Activated naive CD8-positive, alpha-beta T cell treated with anti-CD3 and anti-CD28 coated beads, Interleukin-2, amount 50 U/mL, for 24 hours (primary cell): Measurements from ENCODE around the gene PDE4D.

Source experiments
- ATAC-seq: fragments of 150-1000 bp; cut with Tn5 transposase; one replicate; pipeline ENCODE4 v1.10.0; 2021
- DNase-seq: peaks from one replicate; pipeline ENCODE4 v3.0.0; 2021
- H3K27ac Mint-ChIP-seq: one replicate; pipeline ENCODE4 v1.8.0; 2021; ENCODE audit warnings: mild to moderate bottlenecking, mixed read lengths
- H3K27me3 Mint-ChIP-seq: one replicate; pipeline ENCODE4 v1.8.0; 2021; ENCODE audit warnings: mixed read lengths
- H3K36me3 Mint-ChIP-seq: one replicate; pipeline ENCODE4 v1.8.0; 2021; ENCODE audit warnings: low read depth, mixed read lengths
- H3K4me1 Mint-ChIP-seq: one replicate; pipeline ENCODE4 v1.8.0; 2021; ENCODE audit warnings: mixed read lengths
- H3K4me3 Mint-ChIP-seq: one replicate; pipeline ENCODE4 v1.8.0; 2021; ENCODE audit warnings: mild to moderate bottlenecking, moderate library complexity, mixed read lengths
- H3K9me3 Mint-ChIP-seq: one replicate; pipeline ENCODE4 v1.8.0; 2021; ENCODE audit warnings: mixed read lengths

Gene PDE4D

GRCh38 chr5:59863777-59864176 is 29.7 kb downstream of the PDE4D start:
- Mint-ChIP-seq H3K9me3 (no peaks in the 10 kb centered on the region), H3K36me3 (no peaks in the 10 kb centered on the region), H3K4me3 (no peak overlapping the region), H3K27ac (no peak overlapping the region), H3K27me3 (no peaks in the 10 kb centered on the region), H3K4me1 (no peaks in the 10 kb centered on the region)
- ATAC-seq (no peak), DNase-seq (no peak)

GRCh38 chr5:59856358-59856757 is 37.2 kb downstream of the PDE4D start:
- no peak for DNase-seq
- no peak overlapping the region for H3K27ac Mint-ChIP-seq
- no peaks in the 10 kb centered on the region for H3K27me3 Mint-ChIP-seq
- no peaks in the 10 kb centered on the region for H3K36me3 Mint-ChIP-seq
- H3K4me3 Mint-ChIP-seq: no peak overlapping the region
- H3K9me3 Mint-ChIP-seq: no peaks in the 10 kb centered on the region
- ATAC-seq: no peak
- no peaks in the 10 kb centered on the region for H3K4me1 Mint-ChIP-seq

- Mint-ChIP-seq H3K27me3 (no peaks in the 10 kb centered on the region), H3K36me3 (no peaks in the 10 kb centered on the region), H3K27ac (no peak overlapping the region), H3K4me3 (no peak overlapping the region), H3K4me1 (no peaks in the 10 kb centered on the region), H3K9me3 (no peaks in the 10 kb centered on the region)
- DNase-seq (no peak), ATAC-seq (no peak)
Measured at GRCh38 chr5:59850766-59851165, 42.8 kb downstream of the PDE4D start.

GRCh38 chr5:59847586-59847985 is 45.9 kb downstream of the PDE4D start:
- Mint-ChIP-seq H3K36me3 (no peaks in the 10 kb centered on the region), H3K4me1 (no peaks in the 10 kb centered on the region), H3K4me3 (no peak overlapping the region), H3K9me3 (no peaks in the 10 kb centered on the region), H3K27ac (no peak overlapping the region), H3K27me3 (no peaks in the 10 kb centered on the region)
- DNase-seq (no peak), ATAC-seq (no peak)

- ATAC-seq (no peak), DNase-seq (no peak)
- no peaks in the 10 kb centered on the region for H3K9me3 Mint-ChIP-seq
- H3K4me3 Mint-ChIP-seq: no peak overlapping the region
- H3K36me3 Mint-ChIP-seq: no peaks in the 10 kb centered on the region
- no peaks in the 10 kb centered on the region for H3K4me1 Mint-ChIP-seq
- H3K27ac Mint-ChIP-seq: no peak overlapping the region
- peaks cover 7% of the 10 kb centered on the region for H3K27me3 Mint-ChIP-seq
Measured at GRCh38 chr5:59845730-59846129, 47.8 kb downstream of the PDE4D start.

- ATAC-seq: no peak
- Mint-ChIP-seq H3K36me3 (no peaks in the 10 kb centered on the region), H3K4me3 (no peak overlapping the region), H3K27ac (no peak overlapping the region), H3K9me3 (no peaks in the 10 kb centered on the region), H3K27me3 (peaks cover 7% of the 10 kb centered on the region), H3K4me1 (no peaks in the 10 kb centered on the region)
- no peak for DNase-seq
Measured at GRCh38 chr5:59843511-59844213, 49.9 kb downstream of the PDE4D start.

- Mint-ChIP-seq H3K27ac (no peak overlapping the region), H3K4me1 (no peaks in the 10 kb centered on the region), H3K36me3 (no peaks in the 10 kb centered on the region), H3K4me3 (no peak overlapping the region), H3K9me3 (no peaks in the 10 kb centered on the region), H3K27me3 (peaks cover 7% of the 10 kb centered on the region)
- ATAC-seq (no peak), DNase-seq (no peak)
Measured at GRCh38 chr5:59842999-59843398, 50.5 kb downstream of the PDE4D start.

- Mint-ChIP-seq H3K27me3 (peaks cover 7% of the 10 kb centered on the region), H3K9me3 (no peaks in the 10 kb centered on the region), H3K36me3 (no peaks in the 10 kb centered on the region), H3K4me1 (no peaks in the 10 kb centered on the region), H3K4me3 (no peak overlapping the region), H3K27ac (no peak overlapping the region)
- no peak for ATAC-seq
- no peak for DNase-seq
Measured at GRCh38 chr5:59840200-59840601, 53.3 kb downstream of the PDE4D start.

- Mint-ChIP-seq H3K4me1 (no peaks in the 10 kb centered on the region), H3K27ac (no peak overlapping the region), H3K9me3 (no peaks in the 10 kb centered on the region), H3K36me3 (no peaks in the 10 kb centered on the region), H3K27me3 (peaks cover 7% of the 10 kb centered on the region), H3K4me3 (no peak overlapping the region)
- DNase-seq: no peak
- no peak for ATAC-seq
Measured at GRCh38 chr5:59838989-59839388, 54.5 kb downstream of the PDE4D start.

- H3K36me3 Mint-ChIP-seq: no peaks in the 10 kb centered on the region
- no peak overlapping the region for H3K4me3 Mint-ChIP-seq
- H3K4me1 Mint-ChIP-seq: no peaks in the 10 kb centered on the region
- peaks cover 7% of the 10 kb centered on the region for H3K27me3 Mint-ChIP-seq
- H3K9me3 Mint-ChIP-seq: no peaks in the 10 kb centered on the region
- DNase-seq (no peak), ATAC-seq (no peak)
- H3K27ac Mint-ChIP-seq: no peak overlapping the region
Measured at GRCh38 chr5:59838067-59838466, 55.5 kb downstream of the PDE4D start.

GRCh38 chr5:59837071-59837470 is 56.5 kb downstream of the PDE4D start:
- Mint-ChIP-seq H3K4me1 (no peaks in the 10 kb centered on the region), H3K36me3 (no peaks in the 10 kb centered on the region), H3K4me3 (no peak overlapping the region), H3K9me3 (no peaks in the 10 kb centered on the region), H3K27me3 (peaks cover 10% of the 10 kb centered on the region), H3K27ac (no peak overlapping the region)
- no peak for ATAC-seq
- DNase-seq: no peak

GRCh38 chr5:59835800-59836199 is 57.7 kb downstream of the PDE4D start:
- DNase-seq (no peak), ATAC-seq (no peak)
- H3K4me1 Mint-ChIP-seq: no peaks in the 10 kb centered on the region
- H3K36me3 Mint-ChIP-seq: no peaks in the 10 kb centered on the region
- no peak overlapping the region for H3K27ac Mint-ChIP-seq
- H3K9me3 Mint-ChIP-seq: no peaks in the 10 kb centered on the region
- no peak overlapping the region for H3K4me3 Mint-ChIP-seq
- H3K27me3 Mint-ChIP-seq: peaks cover 3% of the 10 kb centered on the region

- H3K4me3 Mint-ChIP-seq: no peak overlapping the region
Measured at GRCh38 chr5:59833448-59833847, 60.1 kb downstream of the PDE4D start.

GRCh38 chr5:59832577-59833301 is 60.8 kb downstream of the PDE4D start:
- no peak for ATAC-seq
- H3K9me3 Mint-ChIP-seq: no peaks in the 10 kb centered on the region
- no peaks in the 10 kb centered on the region for H3K36me3 Mint-ChIP-seq
- H3K27me3 Mint-ChIP-seq: peaks cover 3% of the 10 kb centered on the region
- no peaks in the 10 kb centered on the region for H3K4me1 Mint-ChIP-seq
- H3K4me3 Mint-ChIP-seq: no peak overlapping the region
- H3K27ac Mint-ChIP-seq: no peak overlapping the region
- no peak for DNase-seq

More at GRCh38 chr5:59833448-59833847, 60.1 kb downstream of the PDE4D start:
- H3K4me1 Mint-ChIP-seq: no peaks in the 10 kb centered on the region
- no peaks in the 10 kb centered on the region for H3K36me3 Mint-ChIP-seq
- ATAC-seq (no peak), DNase-seq (no peak)
- H3K9me3 Mint-ChIP-seq: no peaks in the 10 kb centered on the region
- no peak overlapping the region for H3K27ac Mint-ChIP-seq
- H3K27me3 Mint-ChIP-seq: peaks cover 3% of the 10 kb centered on the region

- DNase-seq: no peak
- Mint-ChIP-seq H3K27ac (no peak overlapping the region), H3K36me3 (no peaks in the 10 kb centered on the region), H3K4me1 (no peaks in the 10 kb centered on the region), H3K4me3 (no peak overlapping the region), H3K27me3 (peaks cover 5% of the 10 kb centered on the region), H3K9me3 (no peaks in the 10 kb centered on the region)
- ATAC-seq: no peak
Measured at GRCh38 chr5:59831326-59832010, 62.1 kb downstream of the PDE4D start.
